NCI-H2107 treated with DMSO at 0.1 percent for 48 hours (cell line): ENCODE results near the gene TMEM135.
A peak's percentile ranks its signal among the peaks of the same experiment; 100 is the strongest.

ENCODE experiments used
- DNase-seq: peaks from one replicate; lab custom pipeline; 2025; ENCODE audit not compliant: unreplicated experiment; lab: John Stamatoyannopoulos, UW

The TMEM135 gene

GRCh38 chr11:87347441-87347840 lies 309.7 kb downstream of the TMEM135 start:
- DNase-seq = no peak

GRCh38 chr11:87347854-87348253 lies 310.1 kb downstream of the TMEM135 start:
- no peak for DNase-seq

GRCh38 chr11:87351676-87352075 lies 313.9 kb downstream of the TMEM135 start:
- DNase-seq = no peak

GRCh38 chr11:87352759-87353707 lies 315.3 kb downstream of the TMEM135 start:
- peak; percentile 46 for DNase-seq

GRCh38 chr11:87353771-87354345 lies 316.1 kb downstream of the TMEM135 start:
- DNase-seq = no peak

- DNase-seq = no peak
These were observed 317.9 kb downstream of the TMEM135 start for GRCh38 chr11:87355596-87355995.

- peak; percentile 73 for DNase-seq
These were observed 318.7 kb downstream of the TMEM135 start for GRCh38 chr11:87356428-87356827.

GRCh38 chr11:87358461-87358860 lies 320.7 kb downstream of the TMEM135 start:
- DNase-seq = peak; percentile 29

GRCh38 chr11:87359401-87359800 lies 321.7 kb downstream of the TMEM135 start:
- DNase-seq = peak; percentile 85

- no peak for DNase-seq
These were observed 324.2 kb downstream of the TMEM135 start for GRCh38 chr11:87361891-87362290.

GRCh38 chr11:87366346-87366745 lies 328.6 kb downstream of the TMEM135 start:
- no peak for DNase-seq

GRCh38 chr11:87366763-87367405 lies 329.1 kb downstream of the TMEM135 start:
- DNase-seq = no peak

GRCh38 chr11:87368151-87368550 lies 330.4 kb downstream of the TMEM135 start:
- no peak for DNase-seq

- DNase-seq = peak; percentile 74
These were observed 331.2 kb downstream of the TMEM135 start for GRCh38 chr11:87368858-87369480.

- DNase-seq = no peak
These were observed 332.2 kb downstream of the TMEM135 start for GRCh38 chr11:87369888-87370287.

- no peak for DNase-seq
These were observed 334.3 kb downstream of the TMEM135 start for GRCh38 chr11:87372065-87372464.
